ENCODE data around the gene DENND6B. TPM values are rescaled to one million over a fixed set of nuclear protein-coding genes. Genes with fewer than 3 reads are reported as not detected.

Gene DENND6B
- total RNA-seq, 1 experiment from 2014 or later, result 2.5 TPM

GRCh38 chr22:50285568-50286229, 41.1 kb downstream of the DENND6B start:
- Mint-ChIP-seq H3K4me1 (no peaks in the 10 kb centered on the region), H3K4me3 (no peak overlapping the region), H3K36me3 (peaks cover 13% of the 10 kb centered on the region; the same call in 1 of the 2 replicates), H3K9me3 (no peaks in the 10 kb centered on the region), H3K27ac (no peak overlapping the region), H3K27me3 (ENCODE audit: low read depth) (no peaks in the 10 kb centered on the region)
- DNase-seq (ENCODE audit: low spot score) (no peak), ATAC-seq (no peak)
- TF ChIP-seq USF2 (CRISPR knock-in tag; IDR thresholded peaks at IDR 0.05), result no peak
- ChIA-PET CTCF (no interaction called here), POLR2A (no interaction called here)

GRCh38 chr22:50284479-50284878, 42.3 kb downstream of the DENND6B start:
- H3K36me3 Mint-ChIP-seq, result peaks cover 15% of the 10 kb centered on the region; the same call in 1 of the 2 replicates
- H3K4me1 Mint-ChIP-seq, result no peaks in the 10 kb centered on the region
- ATAC-seq, result no peak
- H3K9me3 Mint-ChIP-seq, result no peaks in the 10 kb centered on the region
- TF ChIP-seq CREB1 (CRISPR knock-in tag; IDR thresholded peaks at IDR 0.05) (no peak), RORB (CRISPR knock-in tag; IDR thresholded peaks at IDR 0.05) (no peak), PRRX2 (CRISPR knock-in tag; IDR thresholded peaks at IDR 0.05) (no peak), TEAD4 (CRISPR knock-in tag; IDR thresholded peaks at IDR 0.05) (no peak), ELF4 (CRISPR knock-in tag; IDR thresholded peaks at IDR 0.05; ENCODE audit: low read depth) (no peak), ZNF396 (CRISPR knock-in tag; IDR thresholded peaks at IDR 0.05; ENCODE audit: borderline replicate concordance) (no peak), HMGA2 (CRISPR knock-in tag; IDR thresholded peaks at IDR 0.05) (no peak), EMX1 (CRISPR knock-in tag; IDR thresholded peaks at IDR 0.05) (no peak), NFATC4 (CRISPR knock-in tag; IDR thresholded peaks at IDR 0.05) (no peak), GABPB1 (CRISPR knock-in tag; IDR thresholded peaks at IDR 0.05) (no peak), MLX (CRISPR knock-in tag; IDR thresholded peaks at IDR 0.05) (no peak), FOXP4 (CRISPR knock-in tag; IDR thresholded peaks at IDR 0.05) (no peak)
- no peaks in the 10 kb centered on the region for H3K27me3 Mint-ChIP-seq (ENCODE audit: low read depth)
- H3K4me3 Mint-ChIP-seq, result no peak overlapping the region
- ChIA-PET CTCF (interaction anchor here (0.5 kb wide), 1 partner anchor 23 kb away, joined by 3 read pairs; the partner anchor contains the start of gene MAPK12), POLR2A (no interaction called here)
- DNase-seq (ENCODE audit: low spot score), result no peak
- H3K27ac Mint-ChIP-seq, result no peak overlapping the region

GRCh38 chr22:50283821-50284220, 43.0 kb downstream of the DENND6B start:
- TF ChIP-seq E2F4 (CRISPR knock-in tag; IDR thresholded peaks at IDR 0.05; ENCODE audit: borderline replicate concordance, low read depth), result no peak
- TF ChIP-seq SMAD4 (CRISPR knock-in tag; IDR thresholded peaks at IDR 0.05), result no peak
- TF ChIP-seq ZNF121 (CRISPR knock-in tag; IDR thresholded peaks at IDR 0.05), result no peak
- no peak for TF ChIP-seq CREB1 (CRISPR knock-in tag; IDR thresholded peaks at IDR 0.05)
- TF ChIP-seq ARID4B (CRISPR knock-in tag; IDR thresholded peaks at IDR 0.05; ENCODE audit: borderline replicate concordance), result no peak
- TF ChIP-seq ZNF263 (CRISPR knock-in tag; IDR thresholded peaks at IDR 0.05; ENCODE audit: low read depth), result no peak
- TF ChIP-seq STAT6 (CRISPR knock-in tag; conservative IDR thresholded peaks at IDR 0.05; ENCODE audit: low read depth), result no peak
- TF ChIP-seq NFYB (CRISPR knock-in tag; conservative IDR thresholded peaks at IDR 0.05; ENCODE audit: low read depth), result no peak
- H3K27me3 Mint-ChIP-seq (ENCODE audit: low read depth), result no peaks in the 10 kb centered on the region
- H3K4me3 Mint-ChIP-seq, result no peak overlapping the region
- no peak for DNase-seq (ENCODE audit: low spot score)
- ATAC-seq, result no peak
- POLR2A ChIA-PET, result no interaction called here
- no peaks in the 10 kb centered on the region for H3K9me3 Mint-ChIP-seq
- H3K36me3 Mint-ChIP-seq, result peaks cover 20% of the 10 kb centered on the region
- CTCF ChIA-PET, result no interaction called here
- no peaks in the 10 kb centered on the region for H3K4me1 Mint-ChIP-seq
- no peak overlapping the region for H3K27ac Mint-ChIP-seq

Measured in WTC11 (cell line).